AG08395 (cell line): ENCODE data around the gene THBS4.

Experiments
- DNase-seq: peaks from one replicate; pipeline ENCODE4 v3.0.0; 2012; ENCODE audit warnings: mixed read lengths, low spot score

Gene THBS4

DNA sequence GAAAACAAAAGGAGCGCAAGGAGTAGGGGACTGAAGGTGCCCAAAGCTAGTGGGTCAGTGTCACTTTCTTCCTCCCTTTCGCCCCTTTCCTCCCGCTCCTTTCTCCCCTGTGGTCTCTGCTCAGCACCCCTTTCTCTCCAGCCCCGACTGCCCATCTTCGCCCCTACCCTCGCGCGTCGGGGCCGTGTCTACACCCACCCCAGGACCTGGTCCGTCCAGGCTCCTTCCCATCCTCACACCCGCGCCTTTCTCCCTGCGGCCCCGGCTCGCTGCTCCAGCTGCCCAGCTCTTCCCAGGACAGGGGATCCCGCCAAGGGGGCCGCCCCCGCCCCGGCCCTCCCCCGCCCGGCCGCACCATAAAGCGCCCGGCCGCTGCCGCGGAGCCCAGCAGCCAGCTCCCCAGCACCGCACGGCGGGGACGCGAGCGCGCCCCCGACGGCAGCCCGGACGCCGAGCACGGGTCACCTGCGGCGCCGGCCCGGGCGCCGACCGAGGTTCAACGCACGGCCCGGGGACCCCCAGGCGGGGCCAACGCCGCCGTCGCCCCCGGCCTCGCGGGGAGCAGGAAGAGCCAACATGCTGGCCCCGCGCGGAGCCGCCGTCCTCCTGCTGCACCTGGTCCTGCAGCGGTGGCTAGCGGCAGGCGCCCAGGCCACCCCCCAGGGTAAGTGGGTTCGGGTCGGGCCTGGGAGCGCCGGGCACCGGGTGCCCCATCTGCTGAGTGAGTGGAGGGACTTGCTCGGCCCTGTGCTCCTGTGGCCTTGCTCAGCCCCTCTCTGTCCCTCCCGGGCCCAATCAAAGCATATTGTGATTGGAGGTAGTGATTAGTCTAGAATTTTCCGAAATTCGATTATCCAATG, at the start of gene THBS4:
TSS of gene THBS4 (plus strand) at position 387 of the 860 bp plus-strand sequence. CDS start at position 577, 190 bp downstream.
- no peak for DNase-seq

GRCh38 chr5:79986260-79986659, 48.9 kb upstream of the THBS4 start:
- no peak for DNase-seq

DNA sequence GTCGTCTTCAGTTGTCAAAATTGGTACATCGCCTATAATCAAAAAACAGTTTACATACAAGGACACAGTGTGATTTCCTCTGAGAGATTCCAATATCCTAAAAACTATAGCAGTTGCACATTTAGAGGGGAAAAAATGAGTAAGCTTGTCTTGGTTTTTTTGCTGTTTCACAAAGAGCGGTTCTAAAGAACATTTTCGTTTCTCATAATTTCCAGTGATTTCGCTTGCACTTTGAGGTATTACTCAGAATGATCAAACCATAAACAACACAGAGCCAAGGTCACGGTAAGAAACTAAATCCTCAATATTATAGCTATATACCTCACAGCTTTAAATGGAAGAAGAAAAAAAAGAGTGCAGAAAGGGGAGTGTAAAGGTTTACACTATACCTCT, 44.9 kb upstream of the THBS4 start:
- DNase-seq = no peak

DNA sequence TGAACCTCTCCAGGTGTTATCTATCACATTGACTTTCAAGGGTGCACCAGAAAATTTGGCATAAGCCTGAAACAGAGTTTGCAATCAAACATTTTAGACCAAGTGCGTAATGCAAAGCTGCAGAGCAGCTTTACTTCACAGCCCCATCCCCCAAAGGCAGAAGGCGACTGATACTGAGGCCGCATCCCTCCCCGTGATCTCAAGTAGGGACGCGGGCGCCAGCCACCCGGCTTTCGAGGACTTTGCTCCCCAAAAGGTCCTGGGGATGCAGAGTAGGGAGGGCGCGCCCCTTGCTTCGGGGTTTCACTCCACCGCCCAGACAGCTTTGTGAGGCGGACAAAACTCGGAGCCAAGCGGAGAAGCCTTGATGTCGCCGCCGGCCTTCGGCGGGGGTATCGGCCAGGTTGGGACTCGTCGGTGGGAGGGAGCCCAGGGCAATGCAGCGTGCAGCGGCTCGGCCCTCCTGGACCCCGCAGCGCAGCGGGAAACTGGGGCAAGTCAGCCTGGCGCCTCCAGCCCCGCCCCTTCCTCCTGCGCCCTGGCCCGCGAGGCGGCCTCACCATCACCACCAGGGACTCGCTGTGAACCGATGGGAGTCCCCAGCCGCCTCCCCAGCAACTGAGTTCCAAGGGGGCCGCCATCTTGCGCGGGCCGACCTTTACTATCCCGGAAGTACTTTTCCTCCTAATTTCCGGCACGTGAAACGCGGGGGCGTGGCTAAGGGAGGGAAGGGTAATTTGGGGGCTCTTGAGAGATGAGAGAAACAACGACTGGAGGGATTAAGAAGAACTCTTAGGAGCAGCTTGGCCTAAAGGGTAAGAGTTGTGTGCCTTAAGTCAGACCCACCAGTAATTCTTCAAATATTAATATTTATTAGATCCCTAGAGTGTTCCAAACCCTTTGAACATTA, 44.3 kb upstream of the THBS4 start, which contains the start of gene MTX3:
TSS of gene MTX3 (minus strand) at position 665 of the 910 bp plus-strand sequence. CDS start at position 641, 24 bp downstream.
- DNase-seq = peak; percentile 89

DNA sequence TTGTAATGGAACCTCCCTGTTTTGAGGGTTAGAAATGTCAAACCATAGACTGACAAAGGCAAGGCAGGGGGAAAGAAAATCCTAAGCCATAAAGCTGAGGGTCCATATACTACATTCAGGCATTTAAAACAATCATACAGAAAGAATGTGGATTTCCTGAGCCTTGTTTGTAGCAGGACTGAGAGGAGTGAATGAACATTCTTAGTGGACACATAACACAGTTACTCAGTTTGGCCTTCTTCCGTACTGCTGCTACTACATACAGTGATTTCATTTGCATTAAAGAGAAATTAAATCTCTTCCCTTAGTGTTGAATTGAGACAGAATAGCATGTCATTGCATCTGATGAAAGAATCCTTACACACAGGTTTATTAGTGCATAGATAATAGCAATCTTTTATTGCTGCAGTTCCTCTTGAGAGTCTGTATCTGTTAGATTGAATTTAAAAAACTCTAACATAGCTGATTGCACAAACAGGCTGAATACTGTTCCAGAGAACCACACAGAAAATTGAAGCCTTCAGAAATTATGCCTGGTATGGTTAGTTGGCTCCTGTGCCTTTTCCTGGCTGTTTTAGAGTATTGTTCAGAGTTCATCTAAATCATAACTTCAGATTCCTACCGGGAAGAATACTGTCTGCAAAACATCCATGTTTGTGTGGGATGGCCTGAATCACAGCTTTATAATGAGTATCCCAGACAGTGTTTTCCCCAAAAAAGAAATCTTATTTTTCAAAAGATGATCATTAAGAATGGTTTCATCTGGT, 42.1 kb upstream of the THBS4 start:
- no peak for DNase-seq

GRCh38 chr5:79999722-80000121, 35.4 kb upstream of the THBS4 start:
- DNase-seq = no peak

DNA sequence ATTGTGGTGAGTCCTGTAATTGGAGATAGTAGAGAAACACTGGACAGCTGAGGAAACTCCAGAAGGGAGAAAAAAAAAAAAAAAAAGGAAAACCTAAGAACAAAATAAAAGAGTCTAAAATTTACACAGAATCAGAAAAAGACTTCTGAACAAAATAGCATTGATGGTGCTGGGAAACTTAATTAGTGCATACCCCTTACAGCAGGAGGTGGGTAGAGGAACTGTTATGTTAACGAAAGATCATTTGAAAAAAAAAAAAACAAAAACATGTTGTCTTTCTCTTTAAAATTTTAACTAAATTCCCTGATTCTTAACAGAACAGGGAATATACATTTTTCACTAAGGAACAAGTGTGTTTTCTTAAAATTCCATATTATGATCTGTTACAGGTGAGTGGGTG, 32.5 kb upstream of the THBS4 start:
- DNase-seq = no peak

DNA sequence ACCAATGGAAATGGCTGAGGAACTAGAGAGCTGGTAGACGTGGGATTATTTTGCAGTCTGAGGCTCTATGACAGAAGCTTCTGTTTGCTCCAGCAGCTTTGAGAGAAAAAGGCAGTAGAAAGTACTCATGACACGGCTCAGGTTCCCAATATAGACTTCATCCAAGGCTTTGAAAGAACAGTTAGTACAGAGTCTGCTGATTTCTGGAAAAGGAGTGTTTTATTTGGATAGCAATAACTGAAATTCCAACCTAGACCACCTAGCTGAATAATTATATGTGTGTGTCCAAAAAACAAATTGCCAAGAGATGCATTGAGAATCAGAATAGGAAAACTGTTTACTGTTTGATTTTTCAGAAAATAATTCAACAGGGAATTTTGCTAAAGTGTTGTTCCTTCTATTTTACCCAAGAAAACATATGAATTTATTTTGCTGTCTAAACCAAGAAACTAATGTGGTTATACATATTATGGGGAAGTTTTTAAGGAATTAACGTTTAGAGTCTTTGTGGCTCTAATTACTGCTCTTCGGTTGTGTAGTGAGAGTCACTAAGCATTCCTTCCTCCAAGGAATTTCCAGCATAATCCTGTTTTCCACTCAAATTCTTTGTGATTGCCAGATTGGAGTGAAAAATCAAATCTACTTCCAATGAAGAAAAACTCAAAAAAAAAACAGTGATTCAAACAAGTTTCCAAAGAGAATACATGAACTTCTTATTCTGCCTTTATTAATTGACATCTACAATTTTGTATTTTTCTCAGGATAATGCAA, 26.0 kb upstream of the THBS4 start:
- DNase-seq = no peak

DNA sequence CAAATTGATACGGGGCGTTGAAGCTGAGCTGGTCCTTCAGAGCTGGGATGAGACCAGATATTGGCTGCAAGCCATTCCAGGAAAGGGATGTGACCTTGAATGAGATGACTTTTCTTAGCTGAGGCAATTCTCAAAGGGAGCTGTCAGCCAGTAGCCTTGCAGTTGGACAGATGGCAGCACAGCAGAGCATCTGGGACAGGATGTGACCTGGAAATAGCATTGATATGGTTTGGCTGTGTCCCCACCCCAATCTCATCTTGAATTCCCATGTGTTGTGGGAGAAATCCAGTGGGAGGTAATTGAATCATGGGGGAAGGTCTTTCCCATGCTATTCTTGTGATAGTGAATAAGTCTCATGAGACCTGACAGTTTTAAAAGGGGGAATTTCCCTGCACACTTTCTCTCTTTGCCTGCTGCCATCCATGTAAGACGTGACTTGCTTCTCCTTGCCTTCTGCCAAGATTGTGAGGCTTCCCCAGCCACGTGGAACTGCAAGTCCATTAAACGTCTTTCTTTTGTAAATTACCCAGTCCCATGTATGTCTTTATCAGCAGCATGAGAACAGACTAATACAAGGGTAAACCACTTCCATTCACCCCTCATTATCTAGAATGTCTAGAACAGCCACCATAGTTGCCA, 24.3 kb upstream of the THBS4 start:
- DNase-seq = no peak

DNA sequence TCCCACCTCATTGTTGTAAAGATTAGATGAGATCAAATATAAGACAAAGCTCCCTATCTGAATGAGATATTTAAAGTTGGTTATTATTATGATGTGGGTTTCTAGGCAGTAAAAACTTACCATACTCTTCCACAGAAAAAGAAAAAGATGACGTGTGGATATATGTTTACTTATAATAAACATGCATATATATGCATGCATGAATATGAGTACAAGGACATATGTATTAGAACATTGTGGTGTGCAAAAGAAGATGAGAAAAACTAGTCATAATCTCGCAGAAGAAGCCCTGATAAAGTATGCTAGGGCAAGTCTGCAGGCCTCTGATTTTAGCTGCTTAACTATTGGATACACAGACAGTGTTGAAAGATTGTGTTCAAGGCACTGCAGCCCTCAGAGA, 10.1 kb upstream of the THBS4 start:
- no peak for DNase-seq

DNA sequence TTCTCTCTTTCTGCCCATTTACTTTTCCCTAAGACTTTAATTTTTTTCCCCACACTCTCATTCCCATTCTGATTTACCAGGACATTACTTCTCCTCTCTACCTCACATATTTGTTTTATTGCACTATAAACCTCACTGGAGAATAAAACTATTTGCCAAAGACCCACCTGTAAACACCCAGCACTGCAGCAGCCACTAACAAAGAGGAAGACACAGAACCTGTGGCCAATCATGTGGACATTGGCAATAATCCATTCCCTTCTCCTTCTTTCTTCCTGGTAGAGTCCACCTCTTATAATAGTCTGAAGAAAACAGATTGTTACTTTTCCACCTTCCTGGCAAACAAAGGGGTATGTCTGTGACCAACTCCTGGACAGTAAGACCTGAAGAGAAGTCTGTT, 8.3 kb upstream of the THBS4 start:
- no peak for DNase-seq

GRCh38 chr5:80031109-80031508, 4.0 kb upstream of the THBS4 start:
- no peak for DNase-seq

GRCh38 chr5:80033513-80033912, 1.6 kb upstream of the THBS4 start:
- DNase-seq = no peak

GRCh38 chr5:80034559-80034958, 589 bp upstream of the THBS4 start:
- DNase-seq = no peak

GRCh38 chr5:80035839-80036238, 691 bp downstream of the THBS4 start:
- DNase-seq = no peak

- no peak for DNase-seq
Measured at GRCh38 chr5:80036615-80037014, 1.5 kb downstream of the THBS4 start.

DNA sequence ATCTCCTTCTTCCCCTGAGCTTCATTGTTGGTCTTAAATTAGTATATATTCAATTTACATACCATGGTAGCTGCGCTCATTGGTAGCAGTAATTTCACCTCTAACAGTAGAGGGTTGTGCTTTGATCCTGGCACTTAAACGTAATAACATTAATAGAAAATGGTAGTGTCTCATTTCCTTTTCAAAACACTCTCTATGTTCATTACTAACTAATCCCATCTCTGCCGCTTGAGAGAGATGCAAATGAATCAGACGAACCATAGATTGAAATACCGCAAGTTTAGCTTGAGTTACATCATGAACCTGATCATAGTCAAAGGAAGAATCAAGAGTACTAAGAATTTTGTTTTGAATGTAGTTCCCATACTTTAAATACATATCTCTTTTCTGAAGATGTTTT, 2.2 kb downstream of the THBS4 start:
- DNase-seq = no peak

- DNase-seq = no peak
Measured at GRCh38 chr5:80039650-80040049, 4.5 kb downstream of the THBS4 start.

DNA sequence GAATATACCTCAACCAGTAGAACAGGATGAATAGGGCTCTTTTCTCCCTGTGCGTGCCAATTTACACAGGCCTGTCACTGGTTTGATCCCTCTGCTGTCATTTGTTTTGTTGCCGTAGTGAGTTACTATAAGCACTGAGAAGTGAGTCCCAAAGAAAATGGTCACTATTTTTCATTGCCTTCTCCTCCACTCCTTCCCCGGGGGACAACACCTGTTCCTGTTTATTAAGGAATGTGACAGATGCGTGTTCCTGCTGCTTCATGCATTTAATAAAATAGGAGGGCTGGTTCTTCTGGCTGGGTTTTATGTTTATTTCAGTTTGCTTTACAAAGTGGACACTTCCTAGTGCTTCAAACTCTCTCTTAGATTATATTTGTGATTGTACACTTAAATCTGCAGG, 6.4 kb downstream of the THBS4 start:
- DNase-seq = no peak

DNA sequence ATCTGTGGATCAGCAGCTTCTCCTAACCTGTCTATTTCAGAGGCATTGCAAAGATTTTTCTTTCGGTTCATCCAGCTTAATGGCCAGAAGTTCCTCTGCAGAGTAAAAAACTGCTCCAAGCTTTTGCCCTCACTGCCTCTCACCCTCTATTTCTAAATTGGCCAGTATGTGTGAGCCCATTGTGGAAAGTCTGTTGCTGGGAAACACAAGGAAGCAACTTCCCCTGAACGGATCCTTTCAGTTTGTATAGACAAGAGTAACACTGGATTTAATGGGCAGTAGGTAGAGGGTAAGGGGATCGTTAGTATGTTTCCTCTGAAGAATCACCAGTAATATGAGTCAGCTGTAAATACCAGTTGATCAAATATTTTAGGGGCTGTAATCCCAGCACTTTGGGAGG, 7.2 kb downstream of the THBS4 start:
- DNase-seq = no peak

- no peak for DNase-seq
Measured at GRCh38 chr5:80043187-80043586, 8.0 kb downstream of the THBS4 start.
